GM12878 (cell line): Measurements from ENCODE around the gene LRRC4. TPM values are rescaled to one million over a fixed set of nuclear protein-coding genes. Genes with fewer than 3 reads are reported as not detected.

Source experiments
- ATAC-seq: fragments of 200-7000 bp; cut with Tn5 transposase; 3 replicates; pipeline ENCODE4 v1.9.1; 2020; ENCODE audit warnings: mild to moderate bottlenecking, moderate library complexity
- BruUV-seq: library from RNA; stranded (reverse); fragments of 400-500 nt; replicated peaks from 2 replicates; lab custom pipeline; 2021; lab: Mats Ljungman, UMichigan
- CTCF ChIA-PET: fragments of 300-600 bp; sonication (Branson Sonifier 250); formaldehyde crosslinking; extraction: SDS; loops from one replicate; lab custom pipeline; 2021; ENCODE audit warnings: inconsistent platforms; lab: Yijun Ruan, JAX
- POLR2A ChIA-PET: fragments of 350-600 bp; formaldehyde crosslinking; extraction: SDS; loops from one replicate; lab custom pipeline; 2021; ENCODE audit warnings: inconsistent platforms; lab: Charles Lee
- RAD21 ChIA-PET: fragments of 300-600 bp; sonication (Branson Sonifier 250); formaldehyde crosslinking; loops from one replicate; lab custom pipeline; 2023; ENCODE audit warnings: antibody characterized with exemption; ENCODE audit not compliant: unreplicated experiment; lab: Charles Lee
- SMC1A ChIA-PET: fragments of 300-600 bp; sonication (Branson Sonifier 250); formaldehyde crosslinking; loops from one replicate; lab custom pipeline; 2023; ENCODE audit not compliant: unreplicated experiment, uncharacterized antibody; lab: Charles Lee
- DNase-seq: peaks from one replicate; pipeline ENCODE4 v3.0.0-alpha.2; 2011; ENCODE audit warnings: low read depth, low spot score
- FAIRE-seq: peaks from 3 replicates; lab custom pipeline; 2011; peaks lifted over from hg19 to GRCh38; lab: Jason Lieb, UNC
- H2AFZ ChIP-seq: 2 replicates; pipeline ENCODE4 v1.6.0; 2011; ENCODE audit warnings: low read depth, low read length, control low read depth; ENCODE audit not compliant: control insufficient read depth
- H3K27ac ChIP-seq: 2 replicates; pipeline ENCODE4 v1.5.1; 2011; ENCODE audit warnings: control low read depth; ENCODE audit not compliant: control insufficient read depth, insufficient read depth
- H3K27me3 ChIP-seq, 2 experiments: replicated peaks in 1 of 2; 2 replicates each; pipeline versions ENCODE4 v1.6.0 to v1.6.1; 2011; ENCODE audit warnings: low read length in 1 of 2; ENCODE audit not compliant: control insufficient read depth in 2 of 2, insufficient read depth in 2 of 2
- H3K36me3 ChIP-seq, 2 experiments: 2 replicates each; pipeline ENCODE4 v1.5.1; 2011; ENCODE audit warnings: low read length in 1 of 2; ENCODE audit not compliant: control insufficient read depth in 2 of 2, insufficient read depth in 2 of 2
- H3K4me1 ChIP-seq: 2 replicates; pipeline ENCODE4 v1.6.1; 2011; ENCODE audit warnings: mild to moderate bottlenecking, low read length, moderate library complexity, mixed read lengths; ENCODE audit not compliant: control insufficient read depth, insufficient read depth
- H3K4me2 ChIP-seq: 2 replicates; pipeline ENCODE4 v1.6.0; 2011; ENCODE audit warnings: control low read depth; ENCODE audit not compliant: control insufficient read depth, insufficient read depth
- H3K4me3 ChIP-seq: fragments of 200-600 bp; sonication (generic); 2 replicates; pipeline ENCODE4 v1.5.1; 2016
- H3K79me2 ChIP-seq: 2 replicates; pipeline ENCODE4 v1.6.0; 2011; ENCODE audit warnings: low read length; ENCODE audit not compliant: control insufficient read depth, insufficient read depth
- H3K9ac ChIP-seq: 2 replicates; pipeline ENCODE4 v1.8.0; 2011; ENCODE audit warnings: low read length, control low read depth, mixed read lengths; ENCODE audit not compliant: control insufficient read depth, insufficient read depth
- H3K9me3 ChIP-seq: replicated peaks from 3 replicates; pipeline ENCODE4 v1.5.1; 2011; ENCODE audit warnings: mild to moderate bottlenecking, low read length; ENCODE audit not compliant: control insufficient read depth, insufficient read depth
- H4K20me1 ChIP-seq: 2 replicates; pipeline ENCODE4 v1.6.0; 2011; ENCODE audit not compliant: control insufficient read depth, insufficient read depth
- BACH1 ChIP-seq: fragments of 450-650 bp; IDR thresholded peaks from 2 replicates; pipeline ENCODE4 v1.6.1; 2017; ENCODE audit warnings: mild to moderate bottlenecking, borderline replicate concordance
- BHLHE40 ChIP-seq, 2 experiments: fragments of 450-650 bp in 1 of 2; IDR thresholded peaks; 2 replicates each; pipeline ENCODE4 v1.6.1; 2011 to 2017; ENCODE audit warnings: low read depth in 2 of 2, borderline replicate concordance in 1 of 2, improper control_type of control experiment in 1 of 2, low read length in 1 of 2, mild to moderate bottlenecking in 1 of 2
- E4F1 ChIP-seq: fragments of 450-650 bp; IDR thresholded peaks from 2 replicates; pipeline ENCODE4 v1.6.1; 2018; ENCODE audit warnings: borderline replicate concordance, mild to moderate bottlenecking; ENCODE audit not compliant: partially characterized antibody
- EP300 ChIP-seq, 2 experiments: fragments of 150-350 bp in 1 of 2; IDR thresholded peaks; 2 replicates each; pipeline ENCODE4 v1.6.1; 2011 to 2012; ENCODE audit warnings: low read depth in 2 of 2, low read length in 2 of 2, borderline replicate concordance in 1 of 2, improper control_type of control experiment in 1 of 2, inconsistent platforms in 1 of 2; ENCODE audit not compliant: control insufficient read depth in 1 of 2
- KLF5 ChIP-seq: fragments of 450-650 bp; IDR thresholded peaks from 2 replicates; pipeline ENCODE4 v1.6.1; 2014; ENCODE audit warnings: mild to moderate bottlenecking; ENCODE audit not compliant: partially characterized antibody
- NFXL1 ChIP-seq: fragments of 450-650 bp; IDR thresholded peaks from 2 replicates; pipeline ENCODE4 v1.6.1; 2017; ENCODE audit warnings: antibody characterized with exemption, mild to moderate bottlenecking, borderline replicate concordance
- PAX5 ChIP-seq: IDR thresholded peaks from 2 replicates; pipeline ENCODE4 v1.6.1; 2011; ENCODE audit warnings: low read depth, low read length, borderline replicate concordance
- PBX3 ChIP-seq: IDR thresholded peaks from 2 replicates; pipeline ENCODE4 v1.6.1; 2011; ENCODE audit warnings: mild to moderate bottlenecking, low read depth, low read length, moderate library complexity; ENCODE audit not compliant: insufficient replicate concordance
- POLR2AphosphoS2 ChIP-seq: IDR thresholded peaks from 2 replicates; pipeline ENCODE4 v1.6.1; 2011; ENCODE audit warnings: low read depth, mild to moderate bottlenecking, low read length, improper control_type of control experiment, moderate library complexity
- RELA ChIP-seq: fragments of 450-650 bp; IDR thresholded peaks from 2 replicates; pipeline ENCODE4 v1.8.0; 2014; ENCODE audit warnings: borderline replicate concordance; ENCODE audit not compliant: partially characterized antibody
- SMAD1 ChIP-seq: fragments of 450-650 bp; IDR thresholded peaks from 2 replicates; pipeline ENCODE4 v1.6.1; 2018; ENCODE audit warnings: mild to moderate bottlenecking, low read depth; ENCODE audit not compliant: partially characterized antibody
- TBL1XR1 ChIP-seq: IDR thresholded peaks from 2 replicates; pipeline ENCODE4 v1.6.1; 2012; ENCODE audit warnings: low read depth, low read length, improper control_type of control experiment
- TCF3 ChIP-seq: IDR thresholded peaks from 2 replicates; pipeline ENCODE4 v1.6.1; 2012; ENCODE audit warnings: low read depth, mild to moderate bottlenecking, low read length, borderline replicate concordance; ENCODE audit not compliant: insufficient read depth
- WGBS: methylation state at CpG from one replicate; pipeline ENCODE4 v1.1.6; 2016; ENCODE audit warnings: low lambda C conversion rate; ENCODE audit not compliant: insufficient replicate concordance, insufficient coverage; ENCODE audit errors: missing lambda C conversion rate; 5-methylcytosine and 5-hydroxymethylcytosine counted together
- in situ Hi-C: fragments of 300-500 bp; cut with MboI; formaldehyde crosslinking; loops from 9 replicates; pipeline ENCODE4 v1.14.3; 2018; ENCODE audit warnings: mixed read lengths
- intact Hi-C: fragments of 100-400 bp; cut with micrococcal nuclease; formaldehyde crosslinking; loops from one replicate; pipeline ENCODE4 v1.14.2; 2022; ENCODE audit not compliant: unreplicated experiment
- polyA plus RNA-seq, 11 experiments: library from polyadenylated mRNA; depleted of rRNA in 4 of 11; unstranded in 6 of 11; stranded (reverse) in 5 of 11; fragments of >200 nt; fragmentation: Nextera tagmentation in 4 of 11; fragmentation: Illumina TruSeq in 1 of 11; extraction: Ambion mirVana in 4 of 11; extraction: Trizol in 1 of 11; gene quantifications; 1 replicate in 1 of 11; 2 replicates in 10 of 11; pipeline versions ENCODE4 v1.2.1 to v1.2.3, GENCODE V29; 2011 to 2016; ENCODE audit warnings: inconsistent platforms in 2 of 11, missing spikeins in 2 of 11, low read depth in 1 of 11
- total RNA-seq, 4 experiments: library from RNA; depleted of rRNA in 3 of 4; stranded (reverse); fragments of >200 nt in 3 of 4; fragmentation: Illumina TruSeq in 1 of 4; extraction: Trizol in 1 of 4; gene quantifications; 2 replicates each; pipeline versions ENCODE4 v1.2.1 to v1.2.3, GENCODE V29; 2013 to 2021
- TF ChIP-seq, protein P1 (sequence below): fragments of 450-650 bp; IDR thresholded peaks from 2 replicates; pipeline ENCODE4 v1.6.1; 2017; ENCODE audit warnings: mild to moderate bottlenecking, moderate library complexity

The LRRC4 gene
- total and polyA plus RNA-seq, 10 of the 15 experiments (the other 5 are each of a cell fraction or from before 2014, with no cell fraction given): 0.06 to 0.85 (median 0.12) TPM; not detected in 4

GRCh38 chr7:128059143-128059988, 28.1 kb upstream of the LRRC4 start:
- 77% methylated on average over 7 of the region's 7 CpGs for WGBS
- TF ChIP-seq NFXL1: no peak
- TF ChIP-seq, protein P1, sequence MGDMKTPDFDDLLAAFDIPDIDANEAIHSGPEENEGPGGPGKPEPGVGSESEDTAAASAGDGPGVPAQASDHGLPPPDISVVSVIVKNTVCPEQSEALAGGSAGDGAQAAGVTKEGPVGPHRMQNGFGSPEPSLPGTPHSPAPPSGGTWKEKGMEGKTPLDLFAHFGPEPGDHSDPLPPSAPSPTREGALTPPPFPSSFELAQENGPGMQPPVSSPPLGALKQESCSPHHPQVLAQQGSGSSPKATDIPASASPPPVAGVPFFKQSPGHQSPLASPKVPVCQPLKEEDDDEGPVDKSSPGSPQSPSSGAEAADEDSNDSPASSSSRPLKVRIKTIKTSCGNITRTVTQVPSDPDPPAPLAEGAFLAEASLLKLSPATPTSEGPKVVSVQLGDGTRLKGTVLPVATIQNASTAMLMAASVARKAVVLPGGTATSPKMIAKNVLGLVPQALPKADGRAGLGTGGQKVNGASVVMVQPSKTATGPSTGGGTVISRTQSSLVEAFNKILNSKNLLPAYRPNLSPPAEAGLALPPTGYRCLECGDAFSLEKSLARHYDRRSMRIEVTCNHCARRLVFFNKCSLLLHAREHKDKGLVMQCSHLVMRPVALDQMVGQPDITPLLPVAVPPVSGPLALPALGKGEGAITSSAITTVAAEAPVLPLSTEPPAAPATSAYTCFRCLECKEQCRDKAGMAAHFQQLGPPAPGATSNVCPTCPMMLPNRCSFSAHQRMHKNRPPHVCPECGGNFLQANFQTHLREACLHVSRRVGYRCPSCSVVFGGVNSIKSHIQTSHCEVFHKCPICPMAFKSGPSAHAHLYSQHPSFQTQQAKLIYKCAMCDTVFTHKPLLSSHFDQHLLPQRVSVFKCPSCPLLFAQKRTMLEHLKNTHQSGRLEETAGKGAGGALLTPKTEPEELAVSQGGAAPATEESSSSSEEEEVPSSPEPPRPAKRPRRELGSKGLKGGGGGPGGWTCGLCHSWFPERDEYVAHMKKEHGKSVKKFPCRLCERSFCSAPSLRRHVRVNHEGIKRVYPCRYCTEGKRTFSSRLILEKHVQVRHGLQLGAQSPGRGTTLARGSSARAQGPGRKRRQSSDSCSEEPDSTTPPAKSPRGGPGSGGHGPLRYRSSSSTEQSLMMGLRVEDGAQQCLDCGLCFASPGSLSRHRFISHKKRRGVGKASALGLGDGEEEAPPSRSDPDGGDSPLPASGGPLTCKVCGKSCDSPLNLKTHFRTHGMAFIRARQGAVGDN: no peak
- TF ChIP-seq POLR2AphosphoS2: no peak
- TF ChIP-seq RELA: no peak
- no peak for TF ChIP-seq TCF3
- no peak for TF ChIP-seq PAX5
- no peak for TF ChIP-seq KLF5
- no peak for TF ChIP-seq SMAD1
- no peak for TF ChIP-seq PBX3
- TF ChIP-seq EP300 (IDR thresholded peaks at IDR 0.05; ENCODE audit: borderline replicate concordance in 1 of 2, control insufficient read depth in 1 of 2, low read depth in 2 of 2, low read length in 2 of 2): no peak
- no peak for TF ChIP-seq BHLHE40 (IDR thresholded peaks at IDR 0.05; ENCODE audit: borderline replicate concordance in 1 of 2, low read depth in 2 of 2, low read length in 1 of 2)
- TF ChIP-seq TBL1XR1: no peak
- TF ChIP-seq BACH1: no peak
- TF ChIP-seq E4F1: no peak

More at GRCh38 chr7:128059143-128059988, 28.1 kb upstream of the LRRC4 start:
- DNase-seq (no peak), FAIRE-seq (no peak), ATAC-seq (no peak)
- in situ Hi-C loops (no loop called here), intact Hi-C loops (no loop called here)
- H3K79me2 ChIP-seq: no peaks in the 10 kb centered on the region
- ChIA-PET SMC1A (interaction anchor here (1.3 kb wide), 1 partner anchor 46 kb away, joined by 3 read pairs; no protein-coding TSS in a partner anchor), POLR2A (no interaction called here), CTCF (interaction anchor here (1.1 kb wide), 1 partner anchor 18 kb away, joined by 3 read pairs; no protein-coding TSS in a partner anchor), RAD21 (no interaction called here)
- no peaks in the 10 kb centered on the region for H3K27me3 ChIP-seq
- H3K4me2 ChIP-seq: no peak overlapping the region
- H3K4me1 ChIP-seq: no peaks in the 10 kb centered on the region
- no peak overlapping the region for H3K4me3 ChIP-seq
- H3K9ac ChIP-seq: no peak overlapping the region
- BruUV-seq: no TSS peak
- no peaks in the 10 kb centered on the region for H3K9me3 ChIP-seq
- H4K20me1 ChIP-seq: no peaks in the 10 kb centered on the region; the same call in none of the 2 replicates
- H3K27ac ChIP-seq: no peak overlapping the region
- peaks cover 5 to 20% of the 10 kb centered on the region in 2 experiments for H3K36me3 ChIP-seq
- H2AFZ ChIP-seq: no peak overlapping the region
